ENCODE measurements around the gene ANK3.
"Not testable (repeated sequence)": the region's sequence is repeated elsewhere in the genome, so short reads cannot be mapped to it uniquely, and the experiment has no call there.

ANK3 gene

GRCh38 chr10:60073397-60073780, 316.3 kb downstream of the ANK3 start:
- no peak for DNase-seq

DNA sequence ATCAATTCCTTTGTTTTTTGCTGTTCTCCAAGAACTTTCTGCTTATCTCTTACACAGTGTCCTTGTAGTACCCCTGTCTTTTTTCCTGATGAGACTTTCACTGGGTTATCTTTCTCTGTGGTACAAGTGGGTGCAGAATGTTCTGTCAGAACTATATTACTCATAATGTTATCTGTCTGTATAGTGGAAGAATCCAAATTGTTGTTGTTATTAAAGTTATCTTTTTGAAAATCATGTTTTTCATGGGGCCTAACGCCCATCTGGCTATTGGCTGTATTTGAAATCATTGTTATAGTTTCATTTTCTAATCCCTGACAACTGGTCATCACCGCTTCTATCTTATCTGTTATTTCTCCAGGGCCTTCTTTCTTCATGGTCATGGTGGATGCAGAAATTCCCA, 320.4 kb downstream of the ANK3 start:
- no peak for DNase-seq

GRCh38 chr10:60050366-60050765, 339.3 kb downstream of the ANK3 start:
- no peak for DNase-seq

- DNase-seq, result no peak
Measured at GRCh38 chr10:60048091-60048501, 341.6 kb downstream of the ANK3 start.

GRCh38 chr10:60045571-60045970, 344.1 kb downstream of the ANK3 start:
- DNase-seq, result no peak

DNA sequence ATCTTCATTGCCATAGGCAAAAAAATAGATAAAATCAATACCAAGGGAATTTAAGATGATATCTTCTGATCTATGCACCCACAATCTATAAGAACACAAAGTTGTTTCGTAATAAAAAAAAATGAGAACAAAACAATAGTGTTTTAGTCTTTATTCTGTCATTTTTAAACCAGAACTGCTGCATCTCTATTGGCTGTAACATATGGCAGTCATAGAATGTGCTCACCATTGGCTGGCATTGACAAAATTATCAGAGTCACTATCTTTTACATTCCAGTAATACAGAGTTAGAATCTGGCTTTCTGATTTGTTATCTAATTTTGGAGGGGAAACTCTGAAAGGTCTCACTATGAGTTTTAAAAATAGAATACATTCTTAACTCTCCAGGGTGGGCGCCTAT, 344.7 kb downstream of the ANK3 start:
- no peak for DNase-seq

DNA sequence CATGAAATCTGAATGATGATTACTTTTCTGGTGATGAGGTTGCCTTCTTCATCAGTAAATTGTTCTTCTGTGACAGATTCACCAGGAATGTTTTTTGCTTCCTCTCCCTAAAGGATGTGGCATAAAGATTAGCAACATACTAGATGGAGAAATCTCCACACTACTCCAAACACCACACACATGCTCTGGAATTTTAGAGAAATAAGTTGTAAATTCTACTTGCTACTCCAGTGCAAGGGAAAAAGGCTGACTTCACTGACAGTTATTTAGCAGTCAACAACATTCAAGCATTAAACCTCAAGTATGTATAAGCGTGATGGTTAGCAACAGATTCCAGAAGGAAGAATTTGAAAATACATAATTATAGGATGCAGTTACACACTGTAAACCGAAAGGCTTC, 345.4 kb downstream of the ANK3 start:
- no peak for DNase-seq

DNA sequence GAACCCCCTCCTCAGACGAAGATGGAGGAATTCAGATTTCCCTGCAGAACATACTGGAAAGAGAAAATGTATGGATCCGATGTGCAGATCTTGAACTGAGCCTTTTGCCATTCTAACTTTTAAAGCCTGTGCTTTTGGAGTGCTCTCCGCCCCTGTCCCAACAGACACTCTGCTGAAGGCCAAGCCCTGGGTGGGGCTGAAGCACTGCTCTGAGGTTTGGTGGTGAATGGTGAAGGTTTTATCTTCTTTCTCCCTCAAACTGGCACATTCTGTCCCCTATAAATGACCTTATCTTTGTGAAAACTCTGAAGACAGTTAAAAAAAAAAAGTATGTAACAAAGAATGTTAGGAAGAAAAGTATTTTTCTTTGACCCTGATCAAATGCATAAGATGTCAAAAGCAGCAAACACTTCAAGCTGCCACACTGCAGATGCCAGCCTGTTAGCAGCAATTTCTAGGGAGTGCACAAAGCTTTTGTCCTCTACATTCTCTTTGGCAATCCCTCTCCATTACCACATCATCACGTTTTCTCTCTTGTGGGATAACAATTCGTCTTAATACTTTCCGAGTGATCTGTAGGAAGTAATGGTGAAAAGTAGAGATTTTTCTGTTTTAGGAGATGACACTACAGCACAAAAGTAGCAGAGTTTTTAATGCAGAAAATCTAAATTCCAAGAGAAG, 346.0 kb downstream of the ANK3 start:
- no peak for DNase-seq

- no peak for DNase-seq
Measured at GRCh38 chr10:60042914-60043313, 346.8 kb downstream of the ANK3 start.

DNA sequence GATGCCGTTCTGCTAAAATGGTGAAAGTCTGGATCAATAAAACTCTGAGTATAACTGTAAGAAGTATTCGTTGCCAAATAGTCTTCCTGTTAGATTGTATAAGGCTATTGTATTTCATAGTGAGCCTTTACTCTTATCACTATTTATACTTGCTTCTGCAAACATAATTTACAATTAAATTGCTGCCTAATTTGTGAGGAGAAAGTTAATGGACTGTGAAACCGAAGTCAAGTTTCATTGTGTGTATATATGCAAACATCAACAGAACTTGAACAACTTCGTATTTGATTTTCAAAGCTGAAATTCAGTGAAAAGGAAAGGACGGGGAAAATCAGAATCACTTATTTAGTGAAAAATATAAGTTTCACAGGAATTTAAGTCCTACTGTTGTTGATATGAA, 347.4 kb downstream of the ANK3 start:
- no peak for DNase-seq

DNA sequence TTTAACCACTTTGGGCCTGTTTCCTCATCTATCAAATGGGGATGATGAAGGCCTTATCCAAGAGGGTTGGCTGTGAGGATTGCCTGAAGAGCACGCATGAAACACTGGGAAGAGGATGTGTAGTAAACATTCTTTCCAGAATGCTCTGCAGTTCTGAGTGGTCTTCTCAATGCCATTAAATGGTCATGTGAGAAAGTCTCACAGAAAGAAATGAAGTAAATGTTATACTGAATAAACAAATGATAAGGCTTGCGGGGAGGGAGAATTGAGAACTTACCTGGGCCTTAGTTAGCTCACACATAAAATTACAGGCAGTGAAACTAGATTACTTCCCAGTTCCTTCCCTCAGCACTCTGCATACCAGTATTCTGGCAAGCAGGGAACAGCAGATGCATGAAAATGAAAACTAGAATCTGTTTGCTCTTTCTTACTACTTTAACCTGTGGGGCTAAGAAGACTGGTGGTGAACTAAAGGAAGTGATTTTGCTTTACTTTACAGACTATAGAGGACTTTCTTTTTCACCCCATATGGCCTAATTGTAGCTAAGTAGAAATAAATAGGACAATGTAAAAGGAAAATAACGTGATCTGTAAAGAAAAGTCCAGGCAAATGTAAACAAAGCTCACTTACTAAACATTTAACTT, 348.1 kb downstream of the ANK3 start:
- no peak for DNase-seq

GRCh38 chr10:60040014-60040662, 349.5 kb downstream of the ANK3 start:
- DNase-seq, result no peak

DNA sequence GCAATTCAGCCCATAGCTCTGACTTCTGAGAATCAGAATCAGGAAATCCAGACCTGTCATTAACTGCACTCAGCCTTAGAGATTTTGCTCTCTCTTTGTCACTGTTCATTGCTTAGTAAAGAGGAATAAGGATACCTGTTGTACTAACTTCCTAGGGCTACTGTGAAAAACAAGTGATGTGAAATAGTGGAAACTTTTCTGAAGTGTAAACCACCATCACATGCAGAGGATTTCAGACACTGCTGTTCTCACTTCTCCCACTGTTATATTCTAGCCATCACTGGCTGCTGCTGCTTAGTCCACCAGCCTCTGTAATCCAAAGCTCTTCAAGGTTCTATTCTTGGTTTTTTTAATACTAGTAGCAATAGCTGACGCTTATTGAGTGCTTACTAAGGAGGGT, 353.7 kb downstream of the ANK3 start:
- DNase-seq, result no peak

DNA sequence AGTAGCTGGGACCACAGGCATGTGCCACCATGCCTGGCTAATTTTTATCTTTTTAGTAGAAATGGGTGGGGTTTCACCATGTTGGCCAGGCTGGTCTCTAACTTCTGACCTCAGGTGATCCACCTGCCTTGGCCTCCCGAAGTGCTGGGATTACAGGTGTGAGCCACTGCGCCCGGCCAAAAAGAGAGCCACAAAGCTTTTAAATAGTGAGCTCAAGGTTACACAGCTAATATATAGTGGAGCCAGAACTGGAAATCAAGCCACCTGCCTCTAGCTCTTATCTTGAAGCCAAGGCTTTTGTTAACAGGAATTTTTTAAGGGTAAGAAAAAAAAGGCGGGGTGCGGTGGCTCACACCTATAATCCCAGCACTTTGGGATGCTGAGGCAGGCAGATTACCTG, 354.3 kb downstream of the ANK3 start:
- not testable (repeated sequence) for DNase-seq

DNA sequence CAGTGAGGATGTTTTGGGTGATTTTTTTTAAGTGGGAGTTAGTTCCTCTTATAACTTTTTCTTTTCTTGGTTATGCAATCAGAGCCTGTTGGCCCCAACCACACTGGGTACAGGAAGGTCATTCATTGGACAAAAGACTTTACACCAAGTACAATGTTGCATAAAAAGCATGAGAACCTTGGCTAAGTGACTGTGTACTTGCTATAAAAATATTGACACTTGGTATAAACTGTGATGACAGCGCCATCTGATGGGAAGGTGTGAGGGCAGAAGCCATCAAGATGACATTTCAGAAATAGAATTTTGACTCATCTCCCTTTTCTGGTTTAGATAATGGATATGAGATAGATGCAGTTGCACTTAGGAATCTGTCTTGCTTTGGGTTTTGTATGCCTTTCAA, 357.0 kb downstream of the ANK3 start:
- no peak for DNase-seq

- no peak for DNase-seq
Measured at GRCh38 chr10:60031664-60032063, 358.0 kb downstream of the ANK3 start.

GRCh38 chr10:60031183-60031582, 358.5 kb downstream of the ANK3 start:
- DNase-seq, result no peak

DNA sequence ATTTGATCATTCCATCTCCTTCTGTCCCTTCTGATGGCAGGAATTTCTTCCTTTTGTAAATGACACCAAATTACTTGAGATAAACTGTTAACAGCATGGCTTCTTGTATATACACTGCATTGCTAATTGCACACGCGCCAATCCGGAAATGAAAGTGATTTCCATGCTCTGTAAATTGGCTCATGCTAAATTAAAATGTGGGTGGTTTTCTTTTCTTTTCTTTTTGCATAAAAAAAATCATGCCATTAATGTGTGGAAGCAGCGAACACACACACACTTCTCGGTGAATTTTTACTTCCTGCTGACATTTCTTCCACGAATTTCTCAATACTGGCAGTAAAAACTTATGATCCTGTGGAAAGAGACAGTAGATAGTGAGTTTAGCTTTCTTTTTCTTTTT, 360.2 kb downstream of the ANK3 start:
- no peak for DNase-seq

- DNase-seq, result no peak
Measured at GRCh38 chr10:60028081-60028480, 361.6 kb downstream of the ANK3 start.

DNA sequence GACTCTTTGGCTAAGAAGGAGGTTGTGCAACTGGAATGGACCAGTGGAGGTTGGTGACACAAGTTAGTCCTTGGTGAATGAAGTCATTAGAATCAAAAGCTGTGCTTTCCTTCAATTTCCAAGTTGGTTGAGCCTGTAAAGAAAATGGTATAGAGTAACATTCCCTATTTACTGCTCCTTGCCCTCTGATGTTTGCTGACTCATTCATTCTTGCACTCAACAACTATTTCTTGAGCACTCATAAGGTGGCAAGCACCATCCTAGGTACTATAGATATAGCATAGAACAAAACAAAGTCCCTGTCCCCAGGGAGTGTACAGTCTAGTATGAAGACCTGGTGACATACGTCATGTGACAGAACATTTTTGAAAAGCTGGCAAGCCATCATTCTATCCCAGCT, 364.4 kb downstream of the ANK3 start:
- no peak for DNase-seq

- DNase-seq, result no peak
Measured at GRCh38 chr10:60024506-60024905, 365.2 kb downstream of the ANK3 start.

- DNase-seq, result no peak
Measured at GRCh38 chr10:60023155-60023877, 366.4 kb downstream of the ANK3 start.

- DNase-seq, result no peak
Measured at GRCh38 chr10:60021361-60021760, 368.3 kb downstream of the ANK3 start.

DNA sequence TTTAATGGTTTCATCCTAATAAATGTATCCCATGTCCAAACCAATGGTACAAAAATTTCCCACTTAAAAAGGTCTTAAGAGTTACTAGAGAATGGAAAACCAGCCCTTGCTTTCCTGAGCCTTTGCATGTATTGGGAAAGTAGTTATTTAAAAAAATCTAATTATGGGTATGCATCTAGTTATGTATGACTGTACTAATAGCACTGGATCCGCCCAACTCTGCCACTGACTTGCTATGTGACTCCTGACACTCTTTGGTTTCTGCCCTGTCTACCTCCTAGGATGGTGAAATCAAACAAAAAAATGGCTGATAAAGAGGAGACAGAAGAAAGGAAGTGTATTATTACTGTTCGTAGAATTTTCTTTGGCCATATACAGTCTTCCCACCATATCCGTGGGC, 372.9 kb downstream of the ANK3 start:
- DNase-seq, result no peak

All from activated T-cell treated with anti-CD3 and anti-CD28 coated beads, Interleukin-2, amount 50 U/mL, for 1 hour (primary cell).